GM19043 (cell line): Measurements from ENCODE around the gene CARMIL1.
"Not testable (repeated sequence)": the region's sequence is repeated elsewhere in the genome, so short reads cannot be mapped to it uniquely, and the experiment has no call there.

Source experiments
- ATAC-seq: cut with Tn5 transposase; IDR thresholded peaks from one replicate; pipeline ENCODE4 v1.9.1; 2021; ENCODE audit warnings: low read depth; ENCODE audit not compliant: unreplicated experiment

CARMIL1 gene

DNA sequence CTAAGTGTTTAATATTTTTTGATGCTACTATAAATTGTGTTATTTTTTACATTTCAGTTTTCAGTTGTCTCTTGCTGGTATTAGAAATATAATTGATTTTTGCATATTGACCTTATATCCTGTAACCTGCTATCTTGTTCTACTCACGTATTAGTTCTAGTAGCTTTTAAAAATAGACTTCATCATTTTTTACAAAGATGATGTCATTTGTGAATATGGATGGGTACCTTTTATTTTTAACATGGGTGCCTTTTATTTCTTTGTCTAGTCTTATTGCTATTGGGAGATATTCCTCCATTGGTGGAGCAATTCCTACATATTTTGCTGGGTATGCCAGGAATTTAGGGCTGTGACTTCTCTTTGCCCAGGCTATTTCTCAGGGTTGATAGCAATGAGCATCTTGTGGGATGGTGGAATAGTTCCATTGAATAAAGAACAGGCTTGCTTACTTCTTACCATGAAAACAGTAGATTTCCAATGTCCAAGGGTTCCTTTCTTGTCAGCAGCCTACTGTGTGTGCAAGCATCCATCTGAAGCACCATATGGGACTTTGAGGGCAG, 149.7 kb downstream of the CARMIL1 start:
- ATAC-seq = no peak

DNA sequence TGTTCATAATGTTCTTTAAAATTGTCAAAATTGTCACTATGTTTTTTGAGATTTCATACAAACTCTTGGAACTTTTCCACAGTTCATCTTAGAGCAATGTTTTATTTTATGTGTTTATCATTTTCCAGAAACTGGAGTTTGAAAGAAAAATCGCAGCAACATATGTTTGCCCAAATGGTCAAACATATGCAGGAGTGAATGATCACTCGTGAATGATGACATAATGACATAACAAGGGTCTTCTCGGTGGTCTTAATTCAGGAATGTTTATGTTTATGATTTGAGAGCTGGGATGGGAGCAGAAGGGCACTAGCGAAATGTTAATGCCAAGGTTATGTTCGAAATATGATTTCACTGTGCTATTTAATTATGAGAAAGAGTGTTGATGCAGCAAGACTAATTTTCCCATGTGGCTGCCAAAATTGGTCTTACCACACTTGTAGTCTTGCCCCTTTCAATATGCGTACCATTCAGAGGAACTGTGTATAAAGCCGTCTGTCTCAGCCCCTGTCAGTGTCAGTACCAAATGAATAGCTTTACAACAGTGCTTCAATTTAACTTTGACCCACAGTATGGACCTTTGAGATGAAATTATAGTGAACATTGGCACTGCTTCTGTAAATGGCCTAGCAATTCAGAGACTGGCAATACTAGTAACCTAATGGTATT, 152.3 kb downstream of the CARMIL1 start:
- ATAC-seq = no peak

DNA sequence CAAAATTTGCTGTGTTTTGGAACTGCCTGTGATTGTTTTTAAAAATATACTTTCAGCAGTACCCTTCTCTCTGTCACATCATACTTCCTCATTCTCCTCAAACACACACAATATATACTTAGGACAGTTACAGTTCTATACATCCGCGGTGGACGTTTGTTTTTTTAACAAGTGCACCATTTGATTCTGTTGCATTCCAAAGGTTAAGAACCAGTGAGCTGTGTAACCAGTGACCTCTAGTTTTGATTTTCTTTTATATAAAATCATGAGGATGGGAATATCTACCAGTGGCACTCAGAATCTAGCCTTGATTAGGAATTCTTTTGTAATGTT, 152.8 kb downstream of the CARMIL1 start:
- ATAC-seq = no peak

DNA sequence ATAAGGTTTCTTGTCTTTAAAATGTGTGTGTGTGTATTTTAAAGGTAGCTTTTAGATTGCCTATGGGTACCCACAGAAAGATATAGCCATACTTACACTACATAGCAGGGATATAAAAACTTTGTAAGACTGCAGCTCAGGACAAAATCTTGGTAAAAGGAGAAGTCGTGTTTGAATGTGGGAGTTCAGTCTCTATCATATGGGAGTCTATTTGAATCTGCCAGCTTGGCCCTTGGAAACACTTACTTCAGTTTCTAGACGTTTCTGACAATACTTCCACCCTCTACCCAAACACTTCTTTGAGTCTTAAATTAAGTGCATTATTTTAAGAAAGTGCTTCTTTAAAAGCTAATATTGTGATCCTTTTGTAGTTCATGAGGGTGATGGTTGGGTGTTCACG, 155.7 kb downstream of the CARMIL1 start:
- ATAC-seq = no peak

DNA sequence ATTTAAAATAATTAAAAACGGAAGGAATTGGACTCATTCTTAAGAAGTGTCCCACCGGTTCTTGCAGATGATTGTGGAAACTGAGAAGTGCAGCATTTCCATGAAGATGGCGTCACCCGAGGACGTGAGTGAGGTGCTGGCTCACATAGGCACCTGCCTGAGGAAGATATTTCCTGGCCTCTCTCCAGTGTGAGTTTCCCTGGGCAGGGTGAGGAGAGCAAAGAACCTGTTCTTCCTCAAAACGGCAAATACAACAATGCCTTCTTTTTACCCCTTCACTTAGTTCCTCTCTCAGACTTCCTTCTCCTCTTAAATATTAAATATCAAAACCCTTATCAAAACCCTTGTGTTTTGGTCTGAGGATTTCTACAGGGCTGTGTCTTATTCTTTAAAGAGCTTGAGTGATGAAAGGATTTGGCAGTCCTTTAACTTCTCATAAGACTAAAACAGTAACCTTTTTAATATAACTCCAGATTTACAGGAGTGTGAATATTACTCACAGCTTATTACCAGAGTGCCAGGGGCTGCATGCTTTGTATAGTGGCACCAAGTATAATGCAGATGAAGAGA, 156.3 kb downstream of the CARMIL1 start:
- no peak for ATAC-seq

DNA sequence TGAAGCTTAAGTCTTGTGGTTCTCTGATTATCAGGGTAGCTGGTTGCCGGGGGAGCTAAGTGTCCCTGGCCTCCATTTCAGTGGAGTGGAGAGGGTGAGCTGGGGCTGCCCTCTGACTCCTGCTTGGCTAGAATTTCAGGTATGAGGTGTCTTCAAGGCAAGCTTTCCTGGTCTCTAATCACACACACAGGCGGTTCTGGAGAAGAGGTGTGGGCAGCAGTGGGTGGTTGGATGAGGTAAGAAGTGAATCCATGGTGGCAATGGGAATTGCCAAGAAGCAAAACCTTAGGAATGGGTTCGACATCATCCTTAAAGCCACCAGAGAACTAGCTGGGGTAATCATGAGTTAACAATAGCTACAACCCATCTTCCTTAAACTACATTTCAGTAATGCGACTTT, 157.6 kb downstream of the CARMIL1 start:
- no peak for ATAC-seq

DNA sequence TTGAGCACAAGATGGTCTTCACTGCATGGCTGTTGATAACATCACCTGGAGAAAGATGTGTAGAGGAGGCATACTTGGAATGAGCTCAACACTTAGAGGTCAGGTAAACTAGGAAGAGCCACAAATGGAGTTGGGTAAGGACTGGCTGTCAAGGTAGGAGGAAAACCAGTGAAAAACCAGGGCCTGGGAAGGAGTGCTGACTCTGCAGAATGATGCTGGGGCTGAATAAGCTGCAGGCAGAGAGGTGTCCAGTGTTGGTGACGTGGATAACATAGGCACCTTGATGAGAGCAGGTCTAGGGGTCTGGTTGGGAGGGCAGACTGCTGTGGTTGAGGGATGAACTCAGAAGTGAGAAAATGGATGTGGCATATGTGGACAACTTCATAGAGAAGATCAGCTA, 160.2 kb downstream of the CARMIL1 start:
- no peak for ATAC-seq

DNA sequence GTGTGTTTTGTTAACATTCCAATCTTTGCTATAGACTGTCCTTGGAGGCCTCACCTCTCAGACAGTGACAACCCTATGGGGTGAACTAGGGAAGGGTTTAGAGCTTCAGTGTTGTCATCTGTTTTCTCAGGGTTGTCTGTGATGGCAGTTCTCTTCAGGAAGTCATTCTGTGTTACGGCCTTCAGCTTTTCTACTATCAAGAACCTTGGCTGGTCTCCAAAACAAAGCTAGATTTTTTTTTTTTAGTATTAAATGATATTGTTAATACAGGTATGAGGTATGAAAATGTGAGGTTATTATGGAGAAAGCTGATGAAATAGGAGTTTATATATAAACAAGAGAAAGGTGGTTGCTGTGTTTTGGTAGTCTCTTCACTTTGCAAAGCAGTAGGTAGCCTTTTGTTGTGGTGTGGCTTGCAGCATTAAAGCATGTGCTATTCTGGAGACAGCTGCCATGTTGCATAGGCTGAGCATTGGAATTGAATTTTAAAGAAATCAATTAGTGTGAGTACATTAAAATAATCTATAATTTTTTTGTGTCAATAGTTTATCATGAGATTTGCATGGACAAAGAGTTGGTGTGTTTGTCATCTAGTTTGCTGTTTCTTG, 162.6 kb downstream of the CARMIL1 start:
- no peak for ATAC-seq

DNA sequence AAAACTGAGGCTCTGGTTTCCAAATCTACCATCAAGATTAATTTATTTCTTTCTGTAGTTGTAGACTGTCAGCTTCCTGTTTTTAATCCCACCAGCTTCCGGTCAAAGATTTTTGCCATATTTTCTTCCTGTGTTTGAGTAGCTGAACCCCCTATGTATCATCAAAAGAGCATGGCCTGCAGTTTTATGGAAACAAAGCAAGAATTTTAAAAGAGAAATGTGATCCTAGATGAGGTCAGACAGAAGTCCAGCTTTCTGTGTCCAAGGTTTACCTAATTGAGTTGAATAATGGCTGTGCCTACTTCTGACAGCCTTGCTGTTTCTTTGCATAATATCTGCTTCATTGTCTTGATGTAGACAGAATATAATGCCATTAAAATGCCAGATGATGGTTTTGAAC, 163.7 kb downstream of the CARMIL1 start:
- no peak for ATAC-seq

DNA sequence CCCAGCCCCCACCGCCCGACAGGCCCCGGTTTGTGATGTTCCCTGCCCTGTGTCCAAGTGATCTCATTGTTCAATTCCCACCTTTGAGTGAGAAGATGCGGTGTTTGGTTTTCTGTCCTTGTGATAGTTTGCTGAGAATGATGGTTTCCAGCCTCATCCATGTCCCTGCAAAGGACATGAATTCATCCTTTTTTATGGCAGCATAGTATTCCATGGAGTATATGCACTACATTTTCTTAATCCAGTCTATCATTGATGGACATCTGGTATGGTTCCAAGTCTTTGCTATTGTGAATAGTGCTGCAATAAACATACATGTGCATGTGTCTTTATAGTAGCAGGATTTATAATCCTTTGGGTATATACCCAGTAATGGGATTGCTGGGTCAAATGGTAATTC, 165.3 kb downstream of the CARMIL1 start:
- ATAC-seq = not testable (repeated sequence)

DNA sequence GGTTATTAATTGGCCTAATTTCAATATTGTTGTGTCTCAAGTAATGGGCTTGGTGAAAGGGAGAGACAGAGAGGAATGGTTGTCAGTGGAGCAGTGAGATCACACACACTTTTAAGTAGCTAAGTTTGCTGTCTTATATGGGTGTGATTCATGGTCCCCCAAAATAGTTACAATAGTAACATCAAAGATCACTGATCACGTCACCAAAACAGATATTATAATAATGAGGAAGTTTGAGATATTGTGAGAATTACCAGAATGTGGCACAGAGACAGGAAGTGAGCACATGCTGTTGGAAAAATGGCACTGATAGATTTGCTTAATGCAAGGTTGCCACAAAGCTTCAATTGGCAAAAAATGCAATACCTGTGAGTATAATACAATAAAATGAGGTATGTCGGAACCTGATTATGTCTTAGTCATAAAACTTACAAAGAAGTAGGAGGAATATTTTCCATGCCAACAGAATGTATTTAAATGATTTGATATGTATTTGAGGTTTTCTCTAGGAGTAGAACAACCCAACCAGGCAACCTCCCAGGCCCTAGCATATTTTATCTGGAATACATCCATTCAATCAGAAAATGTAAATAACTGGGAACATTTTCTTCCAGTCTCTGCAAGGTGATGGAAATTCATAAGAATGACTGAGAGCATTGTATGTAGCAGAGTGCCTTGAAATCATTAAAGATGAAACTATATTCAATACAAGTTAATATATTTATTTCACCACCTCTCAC, 167.8 kb downstream of the CARMIL1 start:
- no peak for ATAC-seq

DNA sequence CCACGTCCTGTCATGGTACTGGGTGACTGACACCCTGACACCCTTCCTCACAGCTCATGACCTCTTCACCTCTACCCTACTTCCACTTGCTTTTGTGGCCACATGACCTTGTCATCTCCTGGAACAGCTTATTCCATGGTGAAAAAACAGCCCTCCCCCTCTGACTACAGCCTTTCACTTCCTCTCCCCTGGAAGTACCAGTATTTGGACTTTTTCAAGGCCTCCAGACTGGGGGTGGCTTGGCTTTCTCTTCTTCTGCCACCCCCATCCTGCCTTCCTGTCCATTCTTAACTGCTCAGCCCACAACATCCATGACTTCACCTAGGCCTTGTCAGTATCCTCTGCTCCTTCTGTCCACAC, 168.4 kb downstream of the CARMIL1 start:
- ATAC-seq = no peak

DNA sequence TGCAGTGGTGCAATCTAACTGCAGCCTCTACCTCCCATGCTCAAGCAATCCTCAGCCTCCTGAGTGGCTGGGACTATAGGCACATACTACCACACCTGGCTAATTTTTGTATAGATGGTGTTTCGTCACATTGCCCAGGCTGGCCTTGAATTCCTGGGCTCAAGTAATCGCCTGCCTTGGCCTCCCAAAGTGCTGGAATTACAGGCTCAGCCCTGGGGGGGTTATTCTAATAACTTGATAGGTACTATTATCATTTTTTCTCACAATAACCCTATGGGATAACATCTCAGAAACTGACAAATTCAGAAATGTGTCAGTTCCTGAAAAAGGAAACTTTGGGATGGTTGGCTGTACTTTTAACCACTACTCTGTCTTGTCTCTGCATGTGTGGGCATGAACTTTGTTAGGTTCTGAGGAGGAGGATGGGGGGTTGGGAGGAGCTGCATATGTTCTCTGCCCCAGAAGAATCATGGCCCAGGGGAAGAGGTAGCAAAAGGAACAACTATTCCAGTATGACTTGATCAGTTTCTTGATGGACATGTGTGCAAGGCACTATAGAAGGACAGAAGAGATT, 169.9 kb downstream of the CARMIL1 start:
- ATAC-seq = no peak

DNA sequence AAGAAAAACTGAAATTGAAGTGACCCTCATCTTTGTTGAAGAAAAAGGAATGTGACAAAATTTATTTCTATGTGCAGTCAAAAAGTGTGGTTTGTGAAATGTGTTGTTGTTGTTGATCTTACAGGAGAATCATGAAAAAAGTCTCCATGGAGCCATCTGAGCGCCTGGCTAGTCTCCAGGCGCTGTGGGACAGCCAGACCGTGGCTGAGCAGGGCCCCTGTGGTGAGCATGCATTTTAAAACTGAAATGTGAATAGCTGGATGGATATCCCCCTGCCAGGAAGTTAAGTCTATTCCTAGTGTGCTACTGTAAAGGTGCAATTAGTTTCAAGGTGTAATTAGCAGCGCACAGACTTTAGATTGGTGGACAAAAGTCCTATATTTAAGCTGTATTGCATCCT, 170.6 kb downstream of the CARMIL1 start:
- no peak for ATAC-seq

DNA sequence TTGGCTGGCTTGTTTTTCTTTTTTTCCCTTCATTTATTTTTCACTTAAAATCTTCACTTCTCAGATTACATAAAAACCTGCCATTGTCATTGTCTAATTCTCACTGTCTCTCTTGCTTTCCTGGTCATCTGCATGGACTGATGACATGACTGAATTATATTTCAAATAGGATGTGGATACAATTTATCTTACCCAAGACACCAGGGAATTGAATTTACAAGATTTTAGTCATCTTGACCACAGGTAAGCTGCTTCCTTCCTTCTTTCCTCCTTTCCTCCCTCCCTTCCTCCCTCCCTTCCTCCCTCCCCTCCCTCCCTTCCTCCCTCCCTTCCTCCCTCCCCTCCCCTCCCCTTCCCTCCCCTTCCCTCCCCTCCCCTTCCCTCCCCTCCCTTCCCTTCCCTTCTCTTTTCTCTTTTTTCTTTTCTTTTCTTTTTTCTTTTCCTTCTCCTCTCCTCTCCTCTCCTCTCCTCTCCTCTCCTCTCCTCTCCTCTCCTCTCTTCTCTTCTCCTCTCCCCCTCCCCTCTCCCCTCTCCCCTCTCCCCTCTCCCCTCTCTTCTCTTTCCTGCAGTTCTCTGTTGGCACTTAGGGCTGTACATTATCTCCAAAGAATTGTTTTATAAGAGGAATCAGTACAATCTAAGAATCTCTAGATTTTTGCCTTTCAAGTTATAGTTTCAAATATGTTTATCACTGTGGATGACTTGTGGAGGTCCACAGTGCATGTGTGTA, 171.5 kb downstream of the CARMIL1 start:
- no peak for ATAC-seq

DNA sequence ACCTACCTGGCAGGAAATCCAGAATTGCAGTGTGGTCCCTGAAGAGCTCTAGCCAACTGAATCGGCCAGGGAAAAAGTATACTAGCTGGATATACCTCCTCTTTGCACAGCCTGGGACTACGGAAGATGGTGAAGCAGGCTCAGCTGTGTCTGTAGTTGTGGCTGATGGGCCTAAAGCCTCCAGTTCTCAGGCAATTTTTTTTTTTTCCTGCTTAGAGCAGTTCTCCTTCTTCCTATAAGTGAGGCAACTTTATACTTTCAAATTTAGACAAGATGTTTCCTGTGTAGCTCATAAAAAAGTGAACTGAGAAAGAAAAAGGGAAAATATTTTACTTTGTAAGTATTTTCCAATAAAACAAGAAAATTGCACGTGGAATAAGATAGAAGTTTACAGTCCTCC, 172.9 kb downstream of the CARMIL1 start:
- no peak for ATAC-seq

DNA sequence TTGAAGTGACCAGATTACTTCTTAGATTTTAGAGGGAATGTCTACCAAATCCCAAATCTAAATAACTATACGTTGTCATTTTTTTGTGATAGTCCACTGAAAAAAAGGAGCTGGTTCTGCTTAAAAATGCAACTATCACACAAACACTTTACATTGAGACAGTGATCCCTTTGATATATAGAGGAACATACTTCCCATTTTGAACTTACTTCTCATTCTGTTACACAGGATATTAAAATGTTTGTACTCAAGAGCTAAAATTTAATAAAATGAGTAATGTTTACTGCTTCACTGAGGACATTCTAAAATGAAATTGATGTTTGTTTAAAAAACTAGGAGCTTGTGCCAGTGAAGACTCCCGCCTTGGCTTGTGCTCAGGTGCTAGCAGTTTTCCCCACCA, 174.1 kb downstream of the CARMIL1 start:
- no peak for ATAC-seq

DNA sequence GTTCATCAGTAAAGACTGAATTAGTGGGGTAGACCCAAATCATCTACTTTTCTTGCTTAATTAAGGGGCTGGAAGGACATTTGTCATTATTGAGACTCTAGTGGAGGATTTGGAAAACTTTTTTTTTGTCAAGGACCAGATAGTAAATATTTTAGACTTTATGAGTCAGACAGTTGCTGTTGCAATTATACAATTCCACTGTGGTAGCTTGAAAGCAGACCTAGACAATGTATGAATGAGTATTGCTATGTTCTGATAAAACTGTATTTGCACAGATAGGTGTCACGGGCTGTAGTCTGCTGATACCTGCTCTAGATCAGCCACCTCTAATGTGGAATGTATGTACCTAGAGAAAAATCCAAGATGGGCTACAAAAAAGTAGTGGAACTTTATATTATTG, 175.0 kb downstream of the CARMIL1 start:
- ATAC-seq = no peak

DNA sequence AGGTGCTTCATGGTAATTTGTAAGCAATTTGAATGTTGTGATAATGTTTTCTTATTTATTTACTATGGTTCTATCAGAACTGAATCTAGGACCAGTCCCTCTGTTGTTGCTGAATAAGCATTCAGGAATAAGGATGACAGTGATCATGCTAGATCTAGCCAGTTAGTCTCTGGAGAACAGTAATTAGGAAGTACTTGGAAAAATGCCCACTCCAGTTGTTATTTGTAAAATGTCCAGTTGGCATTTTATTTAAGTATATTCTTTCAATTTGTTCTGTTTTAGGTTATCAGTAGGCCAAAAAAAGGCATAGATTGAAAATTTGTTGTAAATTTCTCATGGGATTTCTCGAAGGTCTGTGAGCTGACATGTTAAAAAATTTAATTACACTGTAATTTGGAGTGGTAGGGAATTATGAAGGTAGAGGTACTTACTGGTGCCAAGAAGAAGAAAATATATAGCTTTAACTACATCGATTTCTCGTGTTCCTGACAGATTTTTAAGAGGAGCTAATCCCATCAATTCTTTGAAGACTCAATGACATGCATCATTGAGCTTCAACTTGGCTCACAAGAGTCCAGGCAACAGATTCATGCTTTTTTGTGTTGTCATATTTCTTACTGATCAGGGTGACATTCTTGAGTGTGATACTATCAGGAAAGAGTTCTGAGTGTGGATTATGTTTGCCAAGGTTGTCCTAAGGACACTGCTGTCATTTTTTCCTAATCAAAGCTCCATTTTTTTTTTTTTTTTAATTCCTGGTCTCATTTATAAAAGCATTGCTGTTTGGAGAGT, 177.3 kb downstream of the CARMIL1 start:
- ATAC-seq = no peak

DNA sequence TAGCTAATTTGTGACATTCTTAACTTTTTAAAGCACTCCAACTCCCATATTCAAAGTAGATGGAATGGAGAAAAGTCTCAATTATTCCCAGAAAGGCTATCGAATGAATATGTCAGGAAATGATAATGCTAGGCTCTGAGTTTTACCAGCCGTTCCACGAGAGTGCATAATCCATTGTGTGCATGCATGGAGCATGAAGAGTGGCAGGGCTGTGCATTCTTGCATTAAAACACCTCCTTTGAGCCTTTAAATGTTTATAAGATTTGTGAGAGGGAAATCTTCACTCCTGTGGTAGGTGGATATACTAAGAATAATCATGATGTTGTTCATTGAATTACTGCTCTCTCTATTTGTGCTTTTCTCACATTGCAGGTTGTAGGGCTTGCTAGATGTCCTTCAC, 178.3 kb downstream of the CARMIL1 start:
- no peak for ATAC-seq
